Fibroblast of lung (primary cell): Measurements from ENCODE around the gene LRP1. TPM values are rescaled to one million over a fixed set of nuclear protein-coding genes. Genes with fewer than 3 reads are reported as not detected.
A peak's percentile ranks its signal among the peaks of the same experiment; 100 is the strongest.

ENCODE experiments used
- DNase-seq, 2 donors: peaks; one replicate each; pipeline versions ENCODE4 v3.0.0 to v3.0.0-alpha.2; 2010; ENCODE audit warnings: low read depth in 2 of 2
- H2AFZ ChIP-seq: 2 replicates; pipeline ENCODE4 v1.5.1; 2012; ENCODE audit warnings: low read length, control low read depth, inconsistent platforms
- H3K27ac ChIP-seq: 2 replicates; pipeline ENCODE4 v1.5.1; 2011; ENCODE audit warnings: low read length, control low read depth; ENCODE audit not compliant: insufficient read depth
- H3K27me3 ChIP-seq: 2 replicates; pipeline ENCODE4 v1.5.1; 2011; ENCODE audit warnings: mild to moderate bottlenecking, low read length; ENCODE audit not compliant: control insufficient read depth, insufficient read depth
- H3K36me3 ChIP-seq: 2 replicates; pipeline ENCODE4 v1.5.1; 2011; ENCODE audit warnings: low read length; ENCODE audit not compliant: control insufficient read depth, insufficient read depth
- H3K4me1 ChIP-seq: 2 replicates; pipeline ENCODE4 v1.5.1; 2011; ENCODE audit warnings: low read length; ENCODE audit not compliant: control insufficient read depth, insufficient read depth; ENCODE audit errors: extremely low read depth
- H3K4me2 ChIP-seq: 2 replicates; pipeline ENCODE4 v1.5.1; 2011; ENCODE audit warnings: low read length, control low read depth; ENCODE audit not compliant: insufficient read depth; ENCODE audit errors: extremely low read depth
- H3K4me3 ChIP-seq, 4 experiments: fragments of 200-600 bp in 1 of 4; sonication (generic) in 1 of 4; replicated peaks in 1 of 4; 2 replicates each; pipeline ENCODE4 v1.5.1; 2011 to 2016; ENCODE audit warnings: low read length in 4 of 4, low read depth in 3 of 4, mild to moderate bottlenecking in 3 of 4, control low read depth in 2 of 4, inconsistent platforms in 1 of 4, mixed read lengths in 1 of 4; ENCODE audit not compliant: insufficient read depth in 1 of 4; ENCODE audit errors: control extremely low read depth in 1 of 4
- H3K79me2 ChIP-seq: 2 replicates; pipeline ENCODE4 v1.5.1; 2012; ENCODE audit warnings: mild to moderate bottlenecking, low read length, inconsistent platforms; ENCODE audit not compliant: control insufficient read depth, insufficient read depth
- H3K9ac ChIP-seq: 2 replicates; pipeline ENCODE4 v1.5.1; 2011; ENCODE audit warnings: mild to moderate bottlenecking, low read length, control low read depth; ENCODE audit not compliant: insufficient read depth
- H3K9me3 ChIP-seq: 2 replicates; pipeline ENCODE4 v1.5.1; 2012; ENCODE audit warnings: low read depth, low read length; ENCODE audit not compliant: control insufficient read depth, insufficient read depth
- H4K20me1 ChIP-seq: 2 replicates; pipeline ENCODE4 v1.5.1; 2011; ENCODE audit warnings: low read length; ENCODE audit not compliant: control insufficient read depth, insufficient read depth; ENCODE audit errors: extremely low read depth
- EZH2 ChIP-seq: IDR thresholded peaks from 2 replicates; pipeline ENCODE4 v1.5.1; 2012; ENCODE audit warnings: low read length, control low read depth, mild to moderate bottlenecking; ENCODE audit errors: missing control alignments
- polyA plus RNA-seq, 2 donors: library from polyadenylated mRNA; depleted of rRNA in 1 of 2; stranded (reverse) in 1 of 2; unstranded in 1 of 2; fragments of >200 nt; gene quantifications; 2 replicates each; pipeline ENCODE4 v1.2.1, GENCODE V29; 2011 to 2012; ENCODE audit warnings: missing spikeins in 1 of 2
- total RNA-seq: library from RNA; depleted of rRNA; stranded (reverse); fragments of >200 nt; gene quantifications from 2 replicates; pipeline ENCODE4 v1.2.1, GENCODE V29; 2014
- TF ChIP-seq, protein P1 (sequence below), 2 donors: IDR thresholded peaks in 1 of 2; conservative IDR thresholded peaks in 1 of 2; 1 replicate in 1 of 2; 2 replicates in 1 of 2; pipeline ENCODE4 v1.5.1; 2011 to 2012; ENCODE audit warnings: low read length in 2 of 2, control low read depth in 1 of 2, inconsistent platforms in 1 of 2, low read depth in 1 of 2, mild to moderate bottlenecking in 1 of 2

Gene LRP1
- total and polyA plus RNA-seq, 2 donors (not counting 1 experiment from before 2014, with no cell fraction given) = 92.2 to 464 TPM

- Histone ChIP-seq H3K4me1 (peaks cover 14% of the 10 kb centered on the region), H3K4me3 (peak overlapping the region in 1 of 4 experiments; percentile 70), H2AFZ (no peak overlapping the region), H3K36me3 (no peaks in the 10 kb centered on the region), H3K4me2 (no peak overlapping the region), H3K9me3 (no peaks in the 10 kb centered on the region), H3K79me2 (peaks cover 30% of the 10 kb centered on the region), H3K9ac (no peak overlapping the region), H3K27me3 (no peaks in the 10 kb centered on the region), H3K27ac (no peak overlapping the region), H4K20me1 (no peaks in the 10 kb centered on the region)
- TF ChIP-seq EZH2 = no peak
- TF ChIP-seq, protein P1, sequence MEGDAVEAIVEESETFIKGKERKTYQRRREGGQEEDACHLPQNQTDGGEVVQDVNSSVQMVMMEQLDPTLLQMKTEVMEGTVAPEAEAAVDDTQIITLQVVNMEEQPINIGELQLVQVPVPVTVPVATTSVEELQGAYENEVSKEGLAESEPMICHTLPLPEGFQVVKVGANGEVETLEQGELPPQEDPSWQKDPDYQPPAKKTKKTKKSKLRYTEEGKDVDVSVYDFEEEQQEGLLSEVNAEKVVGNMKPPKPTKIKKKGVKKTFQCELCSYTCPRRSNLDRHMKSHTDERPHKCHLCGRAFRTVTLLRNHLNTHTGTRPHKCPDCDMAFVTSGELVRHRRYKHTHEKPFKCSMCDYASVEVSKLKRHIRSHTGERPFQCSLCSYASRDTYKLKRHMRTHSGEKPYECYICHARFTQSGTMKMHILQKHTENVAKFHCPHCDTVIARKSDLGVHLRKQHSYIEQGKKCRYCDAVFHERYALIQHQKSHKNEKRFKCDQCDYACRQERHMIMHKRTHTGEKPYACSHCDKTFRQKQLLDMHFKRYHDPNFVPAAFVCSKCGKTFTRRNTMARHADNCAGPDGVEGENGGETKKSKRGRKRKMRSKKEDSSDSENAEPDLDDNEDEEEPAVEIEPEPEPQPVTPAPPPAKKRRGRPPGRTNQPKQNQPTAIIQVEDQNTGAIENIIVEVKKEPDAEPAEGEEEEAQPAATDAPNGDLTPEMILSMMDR (conservative IDR thresholded peaks at IDR 0.05 in 1 of 2, IDR thresholded peaks at IDR 0.05 in 1 of 2; ENCODE audit: low read depth in 1 of 2, low read length in 2 of 2) = no peak
- no peak for DNase-seq
Observed at GRCh38 chr12:57126561-57126960, 1.7 kb upstream of the LRP1 start.

GRCh38 chr12:57127101-57127725 is 1.1 kb upstream of the LRP1 start:
- peak in 1 of 2 donors; percentile 64 for DNase-seq
- Histone ChIP-seq H3K27ac (peak overlapping the region; percentile 19), H3K4me2 (peak overlapping the region; percentile 91), H2AFZ (no peak overlapping the region), H3K4me1 (peaks cover 20% of the 10 kb centered on the region), H3K79me2 (peaks cover 37% of the 10 kb centered on the region), H3K9ac (peak overlapping the region; percentile 20), H3K4me3 (peak overlapping the region; percentile 65 to 86 (median 76)), H3K27me3 (no peaks in the 10 kb centered on the region), H4K20me1 (no peaks in the 10 kb centered on the region), H3K9me3 (no peaks in the 10 kb centered on the region), H3K36me3 (peaks cover 4% of the 10 kb centered on the region)
- TF ChIP-seq, protein P1 (conservative IDR thresholded peaks at IDR 0.05 in 1 of 2, IDR thresholded peaks at IDR 0.05 in 1 of 2; ENCODE audit: low read depth in 1 of 2, low read length in 2 of 2) = peak in 1 of 2 donors; percentile 53
- no peak for TF ChIP-seq EZH2

DNA sequence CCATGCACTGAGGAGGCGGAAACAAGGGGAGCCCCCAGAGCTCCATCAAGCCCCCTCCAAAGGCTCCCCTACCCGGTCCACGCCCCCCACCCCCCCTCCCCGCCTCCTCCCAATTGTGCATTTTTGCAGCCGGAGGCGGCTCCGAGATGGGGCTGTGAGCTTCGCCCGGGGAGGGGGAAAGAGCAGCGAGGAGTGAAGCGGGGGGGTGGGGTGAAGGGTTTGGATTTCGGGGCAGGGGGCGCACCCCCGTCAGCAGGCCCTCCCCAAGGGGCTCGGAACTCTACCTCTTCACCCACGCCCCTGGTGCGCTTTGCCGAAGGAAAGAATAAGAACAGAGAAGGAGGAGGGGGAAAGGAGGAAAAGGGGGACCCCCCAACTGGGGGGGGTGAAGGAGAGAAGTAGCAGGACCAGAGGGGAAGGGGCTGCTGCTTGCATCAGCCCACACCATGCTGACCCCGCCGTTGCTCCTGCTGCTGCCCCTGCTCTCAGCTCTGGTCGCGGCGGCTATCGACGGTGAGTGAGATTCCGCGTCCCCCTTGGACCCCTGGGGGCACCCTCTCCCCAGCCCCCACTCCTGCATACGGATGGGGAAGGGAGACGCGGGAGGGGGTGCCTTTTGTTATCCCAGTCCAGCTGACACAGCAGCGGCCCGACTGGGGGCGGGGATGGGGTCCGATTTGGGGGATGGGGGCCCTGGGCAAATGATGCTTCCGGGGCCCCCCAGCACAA is 400 bp downstream of the LRP1 start:
- Histone ChIP-seq H3K9ac (peak overlapping the region; percentile 77), H2AFZ (no peak overlapping the region), H3K27ac (peak overlapping the region; percentile 73), H3K4me3 (peak overlapping the region; percentile 70 to 95 (median 91)), H4K20me1 (no peaks in the 10 kb centered on the region), H3K27me3 (no peaks in the 10 kb centered on the region), H3K79me2 (peaks cover 51% of the 10 kb centered on the region), H3K4me2 (peak overlapping the region; percentile 25), H3K36me3 (peaks cover 4% of the 10 kb centered on the region), H3K4me1 (peaks cover 33% of the 10 kb centered on the region), H3K9me3 (no peaks in the 10 kb centered on the region)
- TF ChIP-seq EZH2 = no peak
- TF ChIP-seq, protein P1 (conservative IDR thresholded peaks at IDR 0.05 in 1 of 2, IDR thresholded peaks at IDR 0.05 in 1 of 2; ENCODE audit: low read depth in 1 of 2, low read length in 2 of 2) = no peak
- no peak for DNase-seq
